Fibroblast of lung (primary cell): ENCODE data around the gene SIRPG. TPM values are rescaled to one million over a fixed set of nuclear protein-coding genes. Genes with fewer than 3 reads are reported as not detected.
"Not testable (repeated sequence)": the region's sequence is repeated elsewhere in the genome, so short reads cannot be mapped to it uniquely, and the experiment has no call there.

Source experiments
- DNase-seq, 2 donors: peaks; one replicate each; pipeline versions ENCODE4 v3.0.0 to v3.0.0-alpha.2; 2010; ENCODE audit warnings: low read depth in 2 of 2
- H2AFZ ChIP-seq: 2 replicates; pipeline ENCODE4 v1.5.1; 2012; ENCODE audit warnings: low read length, control low read depth, inconsistent platforms
- H3K27ac ChIP-seq: 2 replicates; pipeline ENCODE4 v1.5.1; 2011; ENCODE audit warnings: low read length, control low read depth; ENCODE audit not compliant: insufficient read depth
- H3K27me3 ChIP-seq: 2 replicates; pipeline ENCODE4 v1.5.1; 2011; ENCODE audit warnings: mild to moderate bottlenecking, low read length; ENCODE audit not compliant: control insufficient read depth, insufficient read depth
- H3K36me3 ChIP-seq: 2 replicates; pipeline ENCODE4 v1.5.1; 2011; ENCODE audit warnings: low read length; ENCODE audit not compliant: control insufficient read depth, insufficient read depth
- H3K4me1 ChIP-seq: 2 replicates; pipeline ENCODE4 v1.5.1; 2011; ENCODE audit warnings: low read length; ENCODE audit not compliant: control insufficient read depth, insufficient read depth; ENCODE audit errors: extremely low read depth
- H3K4me2 ChIP-seq: 2 replicates; pipeline ENCODE4 v1.5.1; 2011; ENCODE audit warnings: low read length, control low read depth; ENCODE audit not compliant: insufficient read depth; ENCODE audit errors: extremely low read depth
- H3K4me3 ChIP-seq, 4 experiments: fragments of 200-600 bp in 1 of 4; sonication (generic) in 1 of 4; replicated peaks in 1 of 4; 2 replicates each; pipeline ENCODE4 v1.5.1; 2011 to 2016; ENCODE audit warnings: low read length in 4 of 4, low read depth in 3 of 4, mild to moderate bottlenecking in 3 of 4, control low read depth in 2 of 4, inconsistent platforms in 1 of 4, mixed read lengths in 1 of 4; ENCODE audit not compliant: insufficient read depth in 1 of 4; ENCODE audit errors: control extremely low read depth in 1 of 4
- H3K79me2 ChIP-seq: 2 replicates; pipeline ENCODE4 v1.5.1; 2012; ENCODE audit warnings: mild to moderate bottlenecking, low read length, inconsistent platforms; ENCODE audit not compliant: control insufficient read depth, insufficient read depth
- H3K9ac ChIP-seq: 2 replicates; pipeline ENCODE4 v1.5.1; 2011; ENCODE audit warnings: mild to moderate bottlenecking, low read length, control low read depth; ENCODE audit not compliant: insufficient read depth
- H3K9me3 ChIP-seq: 2 replicates; pipeline ENCODE4 v1.5.1; 2012; ENCODE audit warnings: low read depth, low read length; ENCODE audit not compliant: control insufficient read depth, insufficient read depth
- H4K20me1 ChIP-seq: 2 replicates; pipeline ENCODE4 v1.5.1; 2011; ENCODE audit warnings: low read length; ENCODE audit not compliant: control insufficient read depth, insufficient read depth; ENCODE audit errors: extremely low read depth
- CTCF ChIP-seq, 2 donors: IDR thresholded peaks in 1 of 2; conservative IDR thresholded peaks in 1 of 2; 1 replicate in 1 of 2; 2 replicates in 1 of 2; pipeline ENCODE4 v1.5.1; 2011 to 2012; ENCODE audit warnings: low read length in 2 of 2, control low read depth in 1 of 2, inconsistent platforms in 1 of 2, low read depth in 1 of 2, mild to moderate bottlenecking in 1 of 2
- EZH2 ChIP-seq: IDR thresholded peaks from 2 replicates; pipeline ENCODE4 v1.5.1; 2012; ENCODE audit warnings: low read length, control low read depth, mild to moderate bottlenecking; ENCODE audit errors: missing control alignments
- polyA minus RNA-seq: library from RNA; depleted of rRNA, polyadenylated mRNA; stranded (reverse); fragments of >200 nt; gene quantifications from 2 replicates; pipeline ENCODE4 v1.2.3, GENCODE V29; 2011; ENCODE audit warnings: low replicate concordance
- polyA plus RNA-seq, 2 donors: library from polyadenylated mRNA; depleted of rRNA in 1 of 2; stranded (reverse) in 1 of 2; unstranded in 1 of 2; fragments of >200 nt; gene quantifications; 2 replicates each; pipeline ENCODE4 v1.2.1, GENCODE V29; 2011 to 2012; ENCODE audit warnings: missing spikeins in 1 of 2
- total RNA-seq: library from RNA; depleted of rRNA; stranded (reverse); fragments of >200 nt; gene quantifications from 2 replicates; pipeline ENCODE4 v1.2.1, GENCODE V29; 2014

The SIRPG gene
- total RNA-seq (not detected in 2 replicates), polyA plus RNA-seq (not detected in 2 replicates), polyA minus RNA-seq (not detected in 2 replicates)
- polyA plus RNA-seq (2012) = not detected in 2 replicates

GRCh38 chr20:1657556-1658334 is at the start of gene SIRPG:
Gene SIRPG (minus strand): TSS chr20:1657779. CDS start chr20:1657714, 65 bp downstream.
- no peak within 1 kb of the TSS for H3K27ac ChIP-seq
- peaks cover 5% of the 10 kb centered on the region for H3K27me3 ChIP-seq
- H3K9me3 ChIP-seq = no peaks in the 10 kb centered on the region
- H3K36me3 ChIP-seq = no peaks in the 10 kb centered on the region
- DNase-seq = no peak
- TF ChIP-seq EZH2 (no peak), CTCF (conservative IDR thresholded peaks at IDR 0.05 in 1 of 2, IDR thresholded peaks at IDR 0.05 in 1 of 2; ENCODE audit: low read depth in 1 of 2, low read length in 2 of 2) (no peak)
- no peak within 1 kb of the TSS for H2AFZ ChIP-seq
- H3K4me1 ChIP-seq = no peaks in the 10 kb centered on the region
- no peak within 1 kb of the TSS for H3K4me3 ChIP-seq
- no peak within 1 kb of the TSS for H3K9ac ChIP-seq
- no peaks in the 10 kb centered on the region for H4K20me1 ChIP-seq
- H3K79me2 ChIP-seq = no peaks in the 10 kb centered on the region
- no peak within 1 kb of the TSS for H3K4me2 ChIP-seq

- H3K79me2 ChIP-seq, H3K4me1 ChIP-seq, H3K4me3 ChIP-seq, H2AFZ ChIP-seq, DNase-seq, H3K9ac ChIP-seq, H3K27ac ChIP-seq, H4K20me1 ChIP-seq, H3K36me3 ChIP-seq, H3K9me3 ChIP-seq, H3K27me3 ChIP-seq, H3K4me2 ChIP-seq: not testable (repeated sequence)
Measured at GRCh38 chr20:1706887-1707286, 49.3 kb upstream of the SIRPG start.

GRCh38 chr20:1706079-1706478 is 48.5 kb upstream of the SIRPG start:
- Histone ChIP-seq H3K9me3 (no peaks in the 10 kb centered on the region), H3K9ac (no peak overlapping the region), H4K20me1 (no peaks in the 10 kb centered on the region), H2AFZ (no peak overlapping the region), H3K36me3 (no peaks in the 10 kb centered on the region), H3K27ac (no peak overlapping the region), H3K4me2 (no peak overlapping the region), H3K4me1 (no peaks in the 10 kb centered on the region), H3K79me2 (no peaks in the 10 kb centered on the region), H3K27me3 (no peaks in the 10 kb centered on the region), H3K4me3 (no peak overlapping the region)
- no peak for DNase-seq
- TF ChIP-seq CTCF (conservative IDR thresholded peaks at IDR 0.05 in 1 of 2, IDR thresholded peaks at IDR 0.05 in 1 of 2; ENCODE audit: low read depth in 1 of 2, low read length in 2 of 2) = no peak
- TF ChIP-seq EZH2 = no peak
